ENCODE results near the gene LBHD1. TPM values are rescaled to one million over a fixed set of nuclear protein-coding genes. Genes with fewer than 3 reads are reported as not detected.
"Not testable (repeated sequence)": the region's sequence is repeated elsewhere in the genome, so short reads cannot be mapped to it uniquely, and the experiment has no call there.

The LBHD1 gene
- polyA plus RNA-seq, 3 donors: 1.9 to 9.1 (median 2.9) TPM

DNA sequence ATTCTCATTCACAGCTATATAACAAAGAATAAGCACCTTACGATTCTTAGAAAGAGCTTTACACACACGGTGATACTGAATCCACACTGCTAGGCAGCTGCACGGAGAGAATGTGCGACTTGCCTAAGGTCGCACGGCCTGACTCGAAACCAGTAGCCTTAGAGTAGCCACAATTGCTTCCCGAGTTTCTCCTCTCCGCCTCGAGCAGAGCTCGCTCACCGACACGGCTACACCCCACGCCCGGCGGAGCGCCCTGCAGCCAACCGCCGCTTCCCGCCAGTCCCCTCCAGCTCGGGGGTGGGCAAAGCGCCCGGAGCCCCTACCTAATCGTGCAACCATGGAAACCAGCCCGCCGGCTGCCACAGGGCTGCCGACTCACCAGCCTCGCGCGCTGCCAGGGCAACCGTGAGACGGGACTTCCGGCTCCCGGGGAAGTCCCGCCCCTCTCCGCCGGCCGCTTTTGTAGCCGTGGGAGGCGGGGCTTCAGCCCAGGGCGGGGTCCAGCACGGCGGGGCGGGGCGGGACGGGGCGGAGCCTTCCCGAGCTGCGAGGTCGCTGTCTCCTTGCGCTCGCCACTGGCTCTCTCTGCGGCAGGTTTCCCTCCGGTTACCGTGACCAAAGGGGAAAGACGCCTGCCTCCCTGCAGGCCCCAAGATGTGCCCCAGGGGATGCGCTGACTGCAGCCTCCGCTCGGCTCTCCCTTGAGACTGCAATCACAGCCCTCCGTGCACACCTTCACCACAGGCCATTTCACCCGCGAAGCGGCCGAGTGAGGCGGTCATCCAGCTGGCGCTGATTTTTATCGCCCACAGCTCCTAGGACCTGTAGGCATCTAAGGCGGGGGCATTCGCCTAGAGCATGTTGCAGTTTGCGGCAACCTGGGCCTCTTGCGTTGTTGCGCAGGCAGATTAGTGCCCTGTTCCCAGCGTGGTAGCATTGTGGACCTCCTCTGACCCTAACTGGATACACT, 34.1 kb upstream of the LBHD1 start:
- WGBS (ENCODE audit: insufficient coverage): 7% methylated on average over 73 of the region's 73 CpGs
- peaks cover 57% of the 10 kb centered on the region for H3K4me1 Mint-ChIP-seq

DNA sequence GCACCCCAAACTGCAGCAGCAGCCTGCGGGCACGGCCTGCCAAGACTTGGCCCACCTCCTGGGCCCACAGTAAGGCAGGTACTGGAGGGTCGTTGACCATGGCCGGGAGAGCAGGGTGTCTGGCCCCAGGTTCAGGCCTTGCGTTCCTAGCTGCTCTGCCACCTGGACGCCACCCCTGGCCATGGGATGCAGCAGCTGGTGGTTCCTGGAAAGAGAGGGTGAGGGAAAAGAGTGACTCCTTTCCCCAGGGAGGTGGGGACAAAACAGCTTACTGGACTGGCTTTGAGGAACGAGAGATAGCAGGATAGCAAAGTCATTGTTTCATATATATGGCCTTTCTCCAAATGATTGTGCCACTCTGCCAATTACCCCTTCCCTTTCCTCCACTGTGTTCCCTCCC, 33.3 kb upstream of the LBHD1 start:
- Histone ChIP-seq H3K9me3 (replicated peaks in 1 of 2; ENCODE audit: control insufficient read depth in 1 of 2, insufficient read depth in 1 of 2, low read length in 2 of 2) (no peaks in the 10 kb centered on the region), H4K20me1 (ENCODE audit: insufficient read depth, low read length) (no peaks in the 10 kb centered on the region), H3K27me3 (ENCODE audit: control insufficient read depth in 2 of 2, insufficient read depth in 2 of 2, low read length in 2 of 2) (no peaks in the 10 kb centered on the region), H3K4me3 (replicated peaks in 1 of 3; ENCODE audit: low read depth in 2 of 3, low read length in 3 of 3) (peak overlapping the region; percentile 70 to 91 (median 84)), H3K9ac (ENCODE audit: insufficient read depth, low read length, poor library complexity, severe bottlenecking) (peak overlapping the region; percentile 75), H3K79me2 (ENCODE audit: insufficient read depth, low read length) (peaks cover 10% of the 10 kb centered on the region), H3K36me3 (replicated peaks in 1 of 2; ENCODE audit: control insufficient read depth in 1 of 2, insufficient read depth in 2 of 2, low read length in 2 of 2) (peaks cover under 1 to 8% of the 10 kb centered on the region in 2 donors), H3K4me2 (replicated peaks; ENCODE audit: extremely low read depth, low read length, poor library complexity, severe bottlenecking) (peak overlapping the region; percentile 93), H3K27ac (ENCODE audit: low read depth in 1 of 2, low read length in 2 of 2) (peak overlapping the region; percentile 78 to 85), H2AFZ (ENCODE audit: insufficient read depth, low read depth, low read length, poor library complexity, severe bottlenecking) (peak overlapping the region; percentile 96), H3K4me1 (ENCODE audit: control insufficient read depth in 1 of 2, insufficient read depth in 2 of 2, low read length in 2 of 2) (peaks cover 65 to 81% of the 10 kb centered on the region in 2 donors)
- Mint-ChIP-seq H3K4me3 (peak overlapping the region; percentile 89 to 92), H3K27me3 (ENCODE audit: low read depth in 3 of 3) (no peaks in the 10 kb centered on the region), H3K9me3 (peaks cover 0 to 3% (median 0%) of the 10 kb centered on the region in 7 donors), H3K36me3 (peaks cover 13 to 21% of the 10 kb centered on the region in 2 donors), H3K4me1 (peaks cover 57% of the 10 kb centered on the region), H3K27ac (peak overlapping the region; percentile 89 to 99 (median 94))
- intact Hi-C loops (cut with micrococcal nuclease): loop anchor here (5.0 to 10.0 kb wide), 2 partner anchors 53 to 111 kb away; partner anchors contain the start of genes TUT1 (in 2 of the 2) and INTS5 (in 1 of the 2)
- 84% methylated on average over 5 of the region's 7 CpGs for WGBS (ENCODE audit: insufficient coverage)
- TF ChIP-seq, protein P1, sequence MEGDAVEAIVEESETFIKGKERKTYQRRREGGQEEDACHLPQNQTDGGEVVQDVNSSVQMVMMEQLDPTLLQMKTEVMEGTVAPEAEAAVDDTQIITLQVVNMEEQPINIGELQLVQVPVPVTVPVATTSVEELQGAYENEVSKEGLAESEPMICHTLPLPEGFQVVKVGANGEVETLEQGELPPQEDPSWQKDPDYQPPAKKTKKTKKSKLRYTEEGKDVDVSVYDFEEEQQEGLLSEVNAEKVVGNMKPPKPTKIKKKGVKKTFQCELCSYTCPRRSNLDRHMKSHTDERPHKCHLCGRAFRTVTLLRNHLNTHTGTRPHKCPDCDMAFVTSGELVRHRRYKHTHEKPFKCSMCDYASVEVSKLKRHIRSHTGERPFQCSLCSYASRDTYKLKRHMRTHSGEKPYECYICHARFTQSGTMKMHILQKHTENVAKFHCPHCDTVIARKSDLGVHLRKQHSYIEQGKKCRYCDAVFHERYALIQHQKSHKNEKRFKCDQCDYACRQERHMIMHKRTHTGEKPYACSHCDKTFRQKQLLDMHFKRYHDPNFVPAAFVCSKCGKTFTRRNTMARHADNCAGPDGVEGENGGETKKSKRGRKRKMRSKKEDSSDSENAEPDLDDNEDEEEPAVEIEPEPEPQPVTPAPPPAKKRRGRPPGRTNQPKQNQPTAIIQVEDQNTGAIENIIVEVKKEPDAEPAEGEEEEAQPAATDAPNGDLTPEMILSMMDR (IDR thresholded peaks at IDR 0.05): no peak
- DNase-seq: peak in 2 of 3 donors; percentile 44 to 48

More for the DNA sequence above, 34.1 kb upstream of the LBHD1 start:
- peak overlapping the region; percentile 75 for H3K9ac ChIP-seq (ENCODE audit: insufficient read depth, low read length, poor library complexity, severe bottlenecking)
- peaks cover 0 to 3% (median 0%) of the 10 kb centered on the region in 7 donors for H3K9me3 Mint-ChIP-seq
- peaks cover 10% of the 10 kb centered on the region for H3K79me2 ChIP-seq (ENCODE audit: insufficient read depth, low read length)
- H3K27ac Mint-ChIP-seq: peak overlapping the region; percentile 89 to 99 (median 94)
- TF ChIP-seq, protein P1 (IDR thresholded peaks at IDR 0.05): no peak
- H4K20me1 ChIP-seq (ENCODE audit: insufficient read depth, low read length): no peaks in the 10 kb centered on the region
- peaks cover 6 to 9% of the 10 kb centered on the region in 2 donors for H3K36me3 ChIP-seq (replicated peaks in 1 of 2; ENCODE audit: control insufficient read depth in 1 of 2, insufficient read depth in 2 of 2, low read length in 2 of 2)
- H3K4me3 Mint-ChIP-seq: peak overlapping the region; percentile 89 to 92
- peak overlapping the region; percentile 70 to 91 (median 84) for H3K4me3 ChIP-seq (replicated peaks in 1 of 3; ENCODE audit: low read depth in 2 of 3, low read length in 3 of 3)
- peak overlapping the region; percentile 93 for H3K4me2 ChIP-seq (replicated peaks; ENCODE audit: extremely low read depth, low read length, poor library complexity, severe bottlenecking)
- peak overlapping the region; percentile 78 to 85 for H3K27ac ChIP-seq (ENCODE audit: low read depth in 1 of 2, low read length in 2 of 2)
- H2AFZ ChIP-seq (ENCODE audit: insufficient read depth, low read depth, low read length, poor library complexity, severe bottlenecking): peak overlapping the region; percentile 96
- no peaks in the 10 kb centered on the region for H3K27me3 Mint-ChIP-seq (ENCODE audit: low read depth in 3 of 3)
- H3K27me3 ChIP-seq (ENCODE audit: control insufficient read depth in 2 of 2, insufficient read depth in 2 of 2, low read length in 2 of 2): no peaks in the 10 kb centered on the region
- DNase-seq: peak; percentile 89 to 93 (median 91)
- intact Hi-C loops (cut with micrococcal nuclease): loop anchor here (5.0 to 10.0 kb wide), 2 partner anchors 54 to 111 kb away; partner anchors contain the start of genes TUT1 (in 2 of the 2) and INTS5 (in 1 of the 2)
- H3K9me3 ChIP-seq (replicated peaks in 1 of 2; ENCODE audit: control insufficient read depth in 1 of 2, insufficient read depth in 1 of 2, low read length in 2 of 2): no peaks in the 10 kb centered on the region
- H3K36me3 Mint-ChIP-seq: peaks cover 12 to 22% of the 10 kb centered on the region in 2 donors
- H3K4me1 ChIP-seq (ENCODE audit: control insufficient read depth in 1 of 2, insufficient read depth in 2 of 2, low read length in 2 of 2): peaks cover 67 to 85% of the 10 kb centered on the region in 2 donors

DNA sequence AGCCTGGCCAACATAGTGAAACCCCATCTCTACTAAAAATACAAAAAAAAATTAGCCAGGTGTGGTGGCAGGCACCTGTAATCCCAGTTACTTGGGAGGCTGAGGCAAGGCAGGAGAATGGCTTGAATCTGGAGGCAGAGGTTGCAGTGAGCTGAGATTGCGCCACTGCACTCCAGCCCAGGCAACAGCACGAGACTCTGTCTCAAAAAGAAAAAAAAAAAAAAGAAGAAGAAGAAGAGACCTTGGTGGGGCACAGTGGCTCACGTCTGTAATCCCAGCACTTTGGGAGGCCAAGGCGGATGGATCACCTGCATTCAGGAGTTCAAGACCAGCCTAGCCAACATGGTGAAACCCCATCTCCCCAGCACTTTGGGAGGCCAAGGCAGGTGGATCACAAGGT, 31.9 kb upstream of the LBHD1 start:
- Histone ChIP-seq H3K4me1 (ENCODE audit: control insufficient read depth in 1 of 2, insufficient read depth in 2 of 2, low read length in 2 of 2) (peaks cover 56 to 71% of the 10 kb centered on the region in 2 donors), H3K36me3 (replicated peaks in 1 of 2; ENCODE audit: control insufficient read depth in 1 of 2, insufficient read depth in 2 of 2, low read length in 2 of 2) (peaks cover 0 to 11% of the 10 kb centered on the region in 2 donors), H3K27ac (ENCODE audit: low read depth in 1 of 2, low read length in 2 of 2) (peak overlapping the region; percentile 45 to 64)
- H3K27me3 Mint-ChIP-seq (ENCODE audit: low read depth in 3 of 3); H3K9me3 Mint-ChIP-seq; H3K4me2 ChIP-seq (replicated peaks; ENCODE audit: extremely low read depth, low read length, poor library complexity, severe bottlenecking); H3K79me2 ChIP-seq (ENCODE audit: insufficient read depth, low read length); H3K4me3 ChIP-seq (replicated peaks in 1 of 3; ENCODE audit: low read depth in 2 of 3, low read length in 3 of 3); H3K27me3 ChIP-seq (ENCODE audit: control insufficient read depth in 2 of 2, insufficient read depth in 2 of 2, low read length in 2 of 2); H4K20me1 ChIP-seq (ENCODE audit: insufficient read depth, low read length); H3K9me3 ChIP-seq (replicated peaks in 1 of 2; ENCODE audit: control insufficient read depth in 1 of 2, insufficient read depth in 1 of 2, low read length in 2 of 2); H2AFZ ChIP-seq (ENCODE audit: insufficient read depth, low read depth, low read length, poor library complexity, severe bottlenecking); H3K4me3 Mint-ChIP-seq; H3K9ac ChIP-seq (ENCODE audit: insufficient read depth, low read length, poor library complexity, severe bottlenecking): not testable (repeated sequence)
- Mint-ChIP-seq H3K36me3 (peaks cover 15 to 22% of the 10 kb centered on the region in 2 donors), H3K27ac (peak overlapping the region; percentile 78 to 95 (median 85)), H3K4me1 (peaks cover 51% of the 10 kb centered on the region)
- DNase-seq: peak in 2 of 3 donors; percentile 47 to 67
- 60% methylated on average over 1 of the region's 4 CpGs for WGBS (ENCODE audit: insufficient coverage)
- intact Hi-C loops (cut with micrococcal nuclease): loop anchor here (10.0 kb wide), 1 partner anchor 109 kb away; the partner anchor contains the start of gene TUT1 (in 2 of the 2)
